GM12801 (cell line): ENCODE data around the gene HDAC7.

Experiments used
- CTCF ChIP-seq: IDR thresholded peaks from one replicate; pipeline ENCODE4 v1.5.1; 2011; ENCODE audit warnings: control low read depth; ENCODE audit not compliant: insufficient read length; ENCODE audit errors: extremely low read depth

Gene HDAC7

GRCh38 chr12:47737936-47738594, 81.6 kb downstream of the HDAC7 start:
- no peak for TF ChIP-seq CTCF

GRCh38 chr12:47736877-47737676, 82.6 kb downstream of the HDAC7 start:
- no peak for TF ChIP-seq CTCF

GRCh38 chr12:47736216-47736615, 83.5 kb downstream of the HDAC7 start:
- TF ChIP-seq CTCF: no peak

GRCh38 chr12:47735649-47736048, 84.1 kb downstream of the HDAC7 start:
- no peak for TF ChIP-seq CTCF

GRCh38 chr12:47734725-47735480, 84.8 kb downstream of the HDAC7 start:
- no peak for TF ChIP-seq CTCF

GRCh38 chr12:47733142-47733541, 86.6 kb downstream of the HDAC7 start:
- TF ChIP-seq CTCF: no peak
